Stromal cell of bone marrow (primary cell): ENCODE data around the gene METTL26.
A peak's percentile ranks its signal among the peaks of the same experiment; 100 is the strongest.

Source experiments
- DNase-seq: peaks from one replicate; pipeline ENCODE4 v3.0.0-alpha.2; 2012; ENCODE audit warnings: low read depth

Gene METTL26

DNA sequence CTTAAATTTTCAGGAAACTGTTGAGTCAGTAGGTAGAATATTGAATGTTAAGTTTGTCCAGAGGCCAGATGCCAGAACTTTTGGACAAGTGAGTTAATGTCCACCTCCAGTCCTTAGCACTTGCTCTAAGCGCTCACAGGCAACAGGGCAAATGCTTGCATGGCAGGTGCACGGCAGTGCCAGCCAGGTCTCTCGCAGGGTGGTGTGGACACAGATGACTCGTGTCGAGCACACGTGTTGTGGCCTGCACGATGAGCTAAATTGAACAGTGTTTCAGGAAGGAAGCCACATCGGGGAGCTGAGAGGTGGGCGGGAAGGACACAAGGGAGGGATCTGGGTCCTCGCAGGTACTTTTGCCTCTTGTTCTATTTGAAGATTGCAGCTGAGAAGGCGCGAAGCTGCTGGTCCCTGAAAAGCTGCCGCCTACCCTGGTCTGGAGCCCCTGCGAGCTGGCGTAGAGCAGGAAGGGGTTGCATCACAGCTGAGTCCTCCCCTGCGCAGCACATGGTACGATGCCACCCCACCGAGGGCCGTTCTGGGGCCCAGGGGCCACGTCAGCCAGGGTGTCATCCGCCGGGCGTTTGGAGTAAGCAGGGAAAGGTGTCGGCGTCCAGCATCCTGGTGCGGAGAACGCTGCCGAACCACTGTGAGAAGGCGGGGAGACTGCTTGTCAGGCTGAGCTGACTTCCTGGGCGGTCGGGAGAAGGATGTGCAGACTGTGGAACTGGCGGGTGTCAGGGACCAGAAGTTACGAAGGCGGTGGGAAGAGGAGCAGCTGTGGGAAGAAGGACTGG, 40.0 kb downstream of the METTL26 start:
- DNase-seq = no peak

DNA sequence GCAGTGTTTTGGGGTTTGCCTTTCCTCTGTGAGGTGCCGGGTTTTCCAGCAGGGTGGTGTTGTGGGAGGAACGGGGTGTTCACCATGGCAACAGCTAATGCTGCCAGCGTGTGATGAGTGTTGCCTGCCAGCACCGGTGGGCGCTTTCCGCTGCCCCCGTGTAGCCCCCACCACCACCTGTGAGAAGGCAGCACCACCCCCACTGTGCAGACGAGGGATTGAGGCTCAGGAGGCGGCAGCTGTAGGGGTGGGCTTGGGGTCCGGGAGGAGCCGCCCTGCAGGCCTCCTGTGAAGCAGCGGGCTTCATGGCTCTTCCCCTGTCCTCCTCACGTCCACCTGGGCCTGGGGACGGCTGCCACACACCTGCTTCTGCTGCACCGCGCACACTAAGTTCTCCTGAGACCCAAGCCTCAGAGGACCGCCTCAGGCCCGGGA, 41.0 kb downstream of the METTL26 start:
- DNase-seq = no peak

DNA sequence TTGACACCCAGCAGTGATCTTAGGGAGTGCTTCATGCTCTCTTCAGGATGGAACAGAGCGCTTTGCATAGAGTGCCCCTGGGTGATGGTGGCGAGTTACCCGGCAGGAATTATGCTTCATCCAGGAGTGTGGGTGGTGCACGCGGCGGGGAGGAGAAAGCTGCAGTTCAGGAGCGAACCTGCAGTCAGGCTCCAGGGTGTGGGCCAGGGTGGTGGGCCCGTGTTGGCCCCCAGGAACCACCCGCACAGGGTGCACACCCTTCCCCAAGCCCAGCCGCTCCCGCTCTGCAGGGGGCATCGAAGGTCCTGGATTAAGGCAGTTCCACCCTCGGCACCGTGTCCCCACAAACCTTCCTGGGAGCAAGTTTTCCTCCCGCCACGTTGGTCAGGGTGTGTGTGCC, 42.3 kb downstream of the METTL26 start:
- no peak for DNase-seq

DNA sequence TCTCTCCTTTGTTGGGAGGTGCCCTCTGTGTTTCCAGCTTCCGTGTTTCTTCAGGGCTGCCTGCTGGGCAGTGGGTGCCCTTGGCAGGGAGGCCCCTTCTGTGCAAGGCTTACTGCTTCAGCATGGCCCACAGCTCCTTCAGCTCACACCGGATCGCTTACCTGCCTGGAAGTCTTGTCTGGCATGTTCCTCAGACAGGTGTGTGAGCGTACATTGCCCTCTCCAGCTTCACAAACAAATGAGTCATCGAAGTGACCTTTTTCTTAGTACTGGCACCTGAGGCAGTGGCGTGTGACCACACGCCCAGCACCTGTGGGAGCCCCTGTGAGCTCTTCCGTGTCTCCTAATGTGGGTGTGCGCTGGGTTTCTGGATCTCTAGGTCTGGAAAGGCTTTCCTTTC, 42.7 kb downstream of the METTL26 start:
- DNase-seq = no peak

DNA sequence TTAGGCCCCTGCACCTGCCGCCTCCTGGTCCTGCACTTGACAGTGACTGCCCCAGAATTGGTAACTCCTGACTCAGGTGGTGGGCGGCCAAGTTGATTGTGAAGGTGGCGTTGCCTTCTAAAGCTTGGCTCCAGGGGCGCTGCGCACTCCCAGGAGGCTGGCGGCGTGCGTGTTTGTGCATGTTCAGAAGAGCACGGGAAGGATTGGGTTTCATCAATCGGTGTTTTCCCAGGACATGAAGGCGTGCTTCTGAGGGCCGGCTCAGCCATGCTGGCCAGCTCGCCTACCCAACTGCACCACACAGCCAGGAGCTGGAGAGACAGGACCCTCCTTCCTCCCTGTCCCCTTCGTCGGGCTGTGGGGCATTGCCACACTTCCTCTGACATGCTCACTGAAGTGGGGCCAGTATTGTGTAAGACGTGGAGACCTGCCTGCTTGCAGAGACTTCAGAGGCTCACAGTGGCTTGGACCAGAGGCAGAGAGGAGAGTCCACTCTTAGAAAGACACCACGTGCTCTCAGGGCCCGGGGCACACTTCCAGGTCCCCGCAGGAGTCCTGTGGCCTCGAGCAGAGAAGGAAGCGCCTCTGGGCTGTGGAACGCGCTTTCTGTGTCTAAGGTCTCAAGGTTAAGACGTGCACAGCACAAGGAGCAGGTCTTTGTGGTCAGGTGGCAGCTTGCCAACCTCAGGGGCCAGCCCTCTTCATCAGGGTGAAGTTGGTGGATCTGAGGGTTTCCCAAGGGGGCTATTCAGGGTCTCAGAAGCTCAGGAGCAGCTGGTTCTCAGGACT, 43.4 kb downstream of the METTL26 start:
- DNase-seq = no peak

DNA sequence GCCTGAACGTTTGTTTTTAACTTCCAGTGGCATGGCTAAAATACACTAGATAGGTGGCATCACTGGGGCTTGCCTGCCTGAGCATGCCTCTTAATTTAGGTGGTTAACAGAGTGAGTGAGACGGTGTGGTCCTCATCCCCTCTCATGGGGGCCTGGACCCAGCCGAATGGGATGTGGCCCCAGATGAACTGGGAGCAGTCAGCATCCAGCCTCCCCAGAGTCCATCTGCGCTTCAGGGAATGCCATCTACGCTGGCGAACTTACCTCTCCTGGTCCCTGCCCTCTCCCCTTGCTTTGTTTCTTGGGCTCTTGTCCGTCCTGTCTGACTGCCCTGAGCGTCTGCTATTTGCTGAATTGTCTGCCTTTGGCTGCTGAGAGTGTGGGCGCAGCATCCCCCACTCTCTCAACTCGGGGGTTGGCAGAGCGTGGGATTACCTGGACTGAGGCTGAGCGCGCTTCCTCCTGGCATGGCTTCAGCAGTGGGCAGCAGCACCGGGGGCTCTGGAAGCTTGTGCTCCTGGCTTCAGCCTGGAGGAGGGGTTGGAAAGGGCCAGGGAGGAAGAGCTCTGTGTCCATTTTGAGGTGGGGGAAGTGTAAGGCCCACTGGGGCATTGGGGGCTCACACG, 44.1 kb downstream of the METTL26 start:
- no peak for DNase-seq

DNA sequence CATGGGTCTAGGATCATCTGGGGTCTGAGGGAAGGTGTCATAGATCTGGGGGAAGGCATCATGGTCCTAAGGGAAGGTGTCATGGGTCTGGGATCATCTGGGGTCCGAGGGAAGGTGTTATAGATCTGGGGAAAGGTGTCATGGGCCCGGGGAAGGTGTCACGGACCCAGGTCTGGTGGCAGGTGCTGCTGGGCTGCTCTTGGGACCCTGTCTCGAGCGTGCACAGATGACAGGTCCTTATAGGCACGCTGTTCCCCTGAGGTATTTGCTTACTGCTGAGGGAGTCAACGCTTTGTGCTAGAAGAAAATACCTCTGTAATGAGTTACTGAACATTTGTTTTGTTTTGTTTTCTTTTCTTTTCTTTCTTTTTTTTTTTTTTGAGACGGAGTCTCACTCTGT, 44.9 kb downstream of the METTL26 start:
- no peak for DNase-seq

DNA sequence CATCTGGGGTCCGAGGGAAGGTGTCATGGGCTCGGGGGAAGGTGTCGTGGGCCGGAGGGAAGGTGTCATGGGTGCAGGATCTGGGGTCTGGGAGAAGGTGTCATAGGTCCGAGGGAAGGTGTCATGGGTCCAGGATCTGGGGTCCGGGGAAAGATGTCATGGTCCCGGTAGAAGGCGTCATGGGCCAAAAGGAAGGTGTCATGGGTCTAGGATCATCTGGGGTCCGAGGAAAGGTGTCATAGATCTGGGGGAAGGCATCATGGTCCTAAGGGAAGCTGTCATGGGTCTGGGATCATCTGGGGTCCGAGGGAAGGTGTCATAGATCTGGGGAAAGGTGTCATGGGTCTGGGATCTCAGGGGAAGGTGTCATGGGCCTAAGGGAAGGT, 45.3 kb downstream of the METTL26 start:
- DNase-seq = no peak

DNA sequence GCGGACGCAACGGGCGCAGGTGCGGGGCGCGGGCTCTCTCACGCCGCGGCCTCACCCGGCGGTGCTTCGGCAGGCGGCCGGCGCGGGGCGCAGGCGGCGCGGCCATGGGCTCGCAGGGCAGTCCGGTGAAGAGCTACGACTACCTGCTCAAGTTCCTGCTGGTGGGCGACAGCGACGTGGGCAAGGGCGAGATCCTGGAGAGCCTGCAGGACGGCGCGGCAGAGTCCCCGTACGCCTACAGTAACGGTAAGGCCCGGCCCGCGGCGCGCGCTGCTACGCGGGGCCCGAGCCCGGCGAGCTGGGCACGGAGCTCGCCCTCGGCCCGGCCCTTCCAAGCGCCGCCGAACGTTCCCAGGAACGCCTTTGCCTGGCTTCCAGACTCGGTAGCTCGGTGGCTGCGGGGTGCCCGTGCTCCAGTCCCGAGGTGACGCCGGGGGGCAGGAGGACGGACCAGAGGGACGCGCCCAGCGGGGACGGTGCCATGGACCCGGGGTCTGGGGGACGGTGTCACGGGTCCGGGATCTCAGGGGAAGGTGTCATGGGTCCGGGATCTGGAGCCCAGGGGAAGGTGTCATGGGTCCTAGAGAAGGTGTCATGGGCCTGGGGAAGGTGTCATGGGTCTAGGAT, 45.8 kb downstream of the METTL26 start:
- no peak for DNase-seq

DNA sequence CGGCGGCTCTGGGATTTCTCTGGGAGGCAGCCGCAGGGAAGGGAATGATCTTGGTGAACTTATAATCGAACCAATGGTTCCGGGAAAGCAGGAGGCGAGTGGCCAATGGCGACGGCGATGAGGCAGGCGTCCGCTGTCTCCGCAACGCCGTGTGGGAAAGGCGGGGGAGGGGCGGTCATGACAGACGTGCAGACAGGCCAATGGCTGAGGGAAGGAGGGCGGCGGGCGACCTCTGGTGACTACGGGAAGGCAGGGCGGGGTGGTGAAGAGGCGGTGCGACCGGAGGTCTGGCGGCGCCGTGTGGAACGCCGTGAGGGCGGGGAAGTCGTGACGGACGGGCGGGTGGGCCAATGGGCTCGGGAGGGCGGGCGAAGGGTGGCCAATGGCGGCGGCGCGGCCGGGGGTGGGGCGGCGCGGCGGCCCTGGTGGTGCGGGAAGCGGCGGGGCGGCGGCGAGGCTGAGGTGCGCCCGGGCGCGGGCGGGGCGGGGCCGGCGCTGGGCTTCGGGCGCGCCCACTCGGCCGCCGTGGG, 46.4 kb downstream of the METTL26 start, which contains the start of gene RAB40C:
Gene RAB40C, plus strand, starts transcription at position 409 of the 530 bp plus-strand sequence. CDS start 226 bp downstream, outside the sequence.
- DNase-seq = peak; percentile 91

DNA sequence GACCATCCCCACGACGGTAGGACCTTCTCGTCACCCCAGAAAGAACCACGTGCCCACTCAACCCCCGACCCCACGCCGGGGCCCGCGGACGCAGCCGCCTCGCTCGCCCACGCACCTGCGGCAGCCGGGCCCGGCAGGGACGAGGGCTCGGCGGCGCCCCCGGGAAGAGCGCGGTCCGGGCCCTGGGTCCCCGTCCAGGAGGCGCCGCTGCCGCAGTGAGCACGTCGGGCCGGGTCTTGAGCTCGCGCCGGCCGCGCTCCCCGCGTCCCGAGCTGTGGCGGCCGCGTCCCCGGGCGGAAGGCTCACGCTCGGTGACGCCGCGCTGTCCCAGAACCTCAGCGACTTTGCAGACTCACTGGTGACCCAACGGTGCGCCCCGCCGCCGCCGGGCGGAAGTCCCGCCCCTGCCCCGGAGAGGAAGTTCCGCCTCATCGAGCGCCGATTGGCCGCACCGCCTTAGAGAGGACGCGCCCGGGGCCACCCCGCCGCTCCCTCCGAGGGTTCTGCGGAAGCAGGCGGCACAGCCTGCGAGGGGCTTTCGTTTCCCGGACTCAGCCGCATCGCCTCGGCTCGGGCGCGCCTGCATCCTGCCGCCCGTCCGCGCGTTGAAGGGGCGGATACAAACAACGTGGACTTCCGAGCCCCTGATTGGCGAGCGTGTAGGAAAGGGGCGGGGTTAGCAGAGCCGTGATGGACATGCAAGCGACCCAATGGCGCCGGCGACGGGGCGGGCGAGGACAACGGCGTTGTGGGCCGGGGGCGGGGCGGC, 47.0 kb downstream of the METTL26 start:
- DNase-seq = peak; percentile 87

DNA sequence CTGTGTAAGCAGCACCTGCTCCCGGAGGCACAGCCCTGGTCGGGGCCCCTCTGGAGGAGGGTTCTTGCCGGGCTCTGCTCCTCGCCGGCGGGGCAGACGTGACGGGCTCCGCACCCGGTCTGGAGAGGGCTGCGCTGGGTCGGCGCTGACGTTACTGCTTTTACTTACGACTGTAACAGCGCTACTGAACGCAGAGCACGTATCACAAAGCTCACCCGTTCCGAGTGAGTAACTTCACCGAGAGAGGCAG, 47.5 kb downstream of the METTL26 start:
- no peak for DNase-seq

DNA sequence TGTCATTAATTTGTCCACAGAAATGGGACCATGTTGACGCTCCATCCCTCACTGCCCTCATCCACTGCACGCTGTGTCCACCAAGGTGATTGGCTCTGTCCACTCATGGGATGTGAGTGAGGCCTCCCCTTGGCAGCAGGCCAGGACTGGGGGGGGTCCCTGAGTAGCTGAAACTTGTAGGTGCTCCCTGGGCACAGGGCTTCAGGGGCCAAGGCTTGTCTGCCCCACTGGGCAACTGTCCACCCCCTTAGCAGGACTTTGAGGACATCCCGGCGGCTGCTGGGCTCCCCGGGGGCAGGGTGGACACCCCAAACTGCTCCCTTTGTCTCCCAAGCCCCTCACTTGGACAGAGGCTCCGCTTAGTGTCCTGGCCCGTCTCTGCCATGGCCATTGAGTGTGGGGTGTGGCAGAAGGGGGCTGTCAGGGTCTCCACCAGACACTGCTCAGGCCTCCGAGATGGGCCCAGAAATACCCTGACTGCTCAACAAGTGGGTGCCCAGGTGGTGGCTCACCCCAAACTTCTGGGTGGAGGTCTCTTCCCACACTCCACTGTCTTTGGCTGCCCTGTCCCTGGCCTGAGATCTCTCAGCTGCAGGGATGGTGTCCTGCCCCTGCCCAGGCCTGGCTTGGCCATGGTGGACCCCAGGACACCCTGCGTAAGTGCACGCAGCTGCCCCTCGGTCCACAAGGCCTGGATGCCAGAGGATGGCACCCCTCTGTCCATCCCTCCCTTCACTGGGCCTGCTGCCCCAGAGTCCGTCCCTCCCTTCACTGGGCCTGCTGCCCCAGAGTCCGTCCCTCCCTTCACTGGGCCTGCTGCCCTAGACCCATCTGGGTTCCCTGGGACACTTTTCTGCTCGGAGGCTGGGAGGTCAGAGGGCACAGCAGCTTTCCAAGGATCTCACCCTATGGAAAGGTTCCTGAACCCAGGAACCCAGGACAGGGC, 49.2 kb downstream of the METTL26 start:
- no peak for DNase-seq

DNA sequence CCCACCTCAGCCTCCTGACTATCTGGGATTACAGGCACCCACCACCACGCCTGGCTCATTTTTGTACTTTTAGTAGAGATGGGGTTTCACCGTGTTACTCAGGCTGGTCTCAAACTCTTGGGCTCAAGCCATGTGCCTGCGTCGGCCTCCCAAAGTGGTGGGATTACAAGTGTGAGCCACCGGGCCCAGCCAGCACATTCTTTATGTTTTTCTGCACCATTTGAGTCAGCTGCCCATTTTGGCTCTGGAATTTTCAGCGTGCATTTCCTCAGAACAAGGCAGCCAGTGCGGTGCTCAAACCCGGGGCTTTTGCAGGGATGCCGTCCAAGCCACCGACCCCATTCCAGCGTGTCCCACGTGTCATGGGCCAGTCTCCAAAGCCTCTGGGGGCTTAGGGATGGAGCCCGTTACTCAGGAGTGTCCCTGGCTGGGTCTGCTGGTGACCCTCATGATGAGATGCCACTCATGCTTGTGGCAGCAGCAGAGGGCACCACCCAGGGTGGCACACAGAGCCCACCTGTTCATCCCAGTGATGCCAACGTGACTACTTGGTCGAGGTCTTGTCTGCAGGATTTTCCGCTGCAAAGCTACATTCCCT, 50.0 kb downstream of the METTL26 start:
- no peak for DNase-seq

DNA sequence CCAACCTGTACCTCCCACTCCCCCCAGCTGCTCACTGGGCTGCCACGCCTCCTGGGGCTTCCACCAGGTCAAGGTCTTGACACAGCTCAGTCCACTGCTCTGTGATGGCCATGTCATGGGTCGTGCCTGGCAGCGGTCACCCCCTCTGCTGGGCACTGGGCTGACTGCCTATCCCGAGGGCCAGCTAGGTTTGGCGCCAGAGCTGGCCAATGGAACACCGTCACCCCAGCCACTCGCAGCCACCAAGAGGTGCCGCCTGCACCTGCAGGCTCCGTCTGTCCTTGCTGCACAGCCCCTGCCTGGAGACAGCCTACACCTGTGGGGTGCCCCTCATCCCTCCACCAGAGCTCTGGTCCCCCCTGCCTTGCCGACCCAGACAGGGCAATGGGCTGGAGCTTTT, 50.8 kb downstream of the METTL26 start:
- no peak for DNase-seq
